ENCODE results near the gene KCNQ4.

KCNQ4 gene

DNA sequence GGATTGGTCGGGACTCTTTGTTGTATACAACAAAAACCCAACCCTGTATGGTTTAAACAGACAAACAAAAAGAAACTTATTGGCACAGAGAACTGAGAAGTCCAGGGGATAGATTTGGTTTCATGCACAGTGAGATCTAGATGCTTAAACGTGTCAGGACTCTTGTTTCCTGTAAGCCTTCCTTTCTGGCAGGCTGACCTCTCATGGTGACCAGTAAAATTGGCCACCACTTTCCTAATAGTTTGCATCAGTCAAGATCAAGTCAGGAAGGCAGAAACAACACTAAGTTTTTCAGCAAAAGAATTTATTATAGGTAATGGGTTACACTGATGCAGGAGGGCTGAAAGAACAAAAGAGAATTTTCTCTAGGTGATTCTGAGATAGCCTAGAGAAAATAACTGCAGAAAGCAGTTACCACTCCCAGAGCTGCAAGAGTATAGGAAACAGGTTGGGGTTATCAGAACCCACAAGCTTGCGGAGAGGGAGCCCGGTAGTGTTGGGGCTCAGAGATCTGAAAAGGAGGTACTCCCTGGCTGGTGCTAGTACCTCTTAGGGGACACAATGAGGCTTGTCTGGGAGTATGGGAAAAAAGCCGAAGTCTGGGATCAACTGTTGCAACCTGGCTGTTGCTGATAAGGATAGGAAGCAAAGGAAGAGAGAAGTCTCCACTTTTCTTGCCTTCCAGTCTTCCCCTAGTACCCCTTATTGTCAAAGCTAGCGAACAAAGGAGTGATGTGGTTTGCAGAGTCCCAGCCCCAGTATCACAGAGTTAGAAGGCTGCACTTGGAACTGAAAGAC, 57.1 kb downstream of the KCNQ4 start:
- DNase-seq (ENCODE audit: low spot score), result no peak

DNA sequence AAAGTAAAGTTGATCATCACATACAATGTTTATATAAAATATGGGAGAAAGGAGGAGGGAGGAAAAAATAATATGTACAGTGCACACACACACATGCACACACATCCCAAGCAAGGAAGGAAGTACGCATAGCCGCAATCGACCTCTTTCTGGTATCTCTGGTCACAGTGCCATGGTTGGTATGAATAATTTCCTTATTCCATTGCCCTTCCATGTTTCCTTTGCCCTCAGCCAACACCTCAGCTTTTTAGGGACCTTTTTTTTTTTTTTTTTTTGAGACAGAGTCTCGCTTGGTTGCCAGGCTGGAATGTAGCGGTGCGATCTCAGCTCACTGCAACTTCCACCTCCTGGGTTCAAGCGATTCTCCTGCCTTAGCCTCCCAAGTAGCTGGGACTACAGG, 58.0 kb downstream of the KCNQ4 start:
- DNase-seq (ENCODE audit: low spot score), result no peak

DNA sequence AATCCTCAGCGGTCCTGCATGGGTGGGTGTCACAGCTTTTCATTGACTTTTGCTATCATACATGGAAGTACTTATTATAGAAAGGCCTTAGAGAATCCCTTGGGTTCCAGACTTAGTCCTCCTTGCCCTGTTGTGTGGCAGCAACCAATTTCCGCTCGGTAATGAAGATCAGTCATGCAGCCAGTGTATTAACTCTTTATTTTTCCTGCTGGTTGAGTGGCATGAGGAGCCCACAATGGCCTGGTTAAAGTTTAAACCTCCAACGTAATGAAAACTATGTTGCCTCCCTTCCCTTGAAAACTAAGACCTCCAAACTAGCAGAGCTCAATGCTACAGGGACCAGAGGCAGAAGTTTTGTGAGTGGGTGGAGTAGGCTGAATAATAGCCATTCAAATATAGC, 58.6 kb downstream of the KCNQ4 start:
- no peak for DNase-seq (ENCODE audit: low spot score)

DNA sequence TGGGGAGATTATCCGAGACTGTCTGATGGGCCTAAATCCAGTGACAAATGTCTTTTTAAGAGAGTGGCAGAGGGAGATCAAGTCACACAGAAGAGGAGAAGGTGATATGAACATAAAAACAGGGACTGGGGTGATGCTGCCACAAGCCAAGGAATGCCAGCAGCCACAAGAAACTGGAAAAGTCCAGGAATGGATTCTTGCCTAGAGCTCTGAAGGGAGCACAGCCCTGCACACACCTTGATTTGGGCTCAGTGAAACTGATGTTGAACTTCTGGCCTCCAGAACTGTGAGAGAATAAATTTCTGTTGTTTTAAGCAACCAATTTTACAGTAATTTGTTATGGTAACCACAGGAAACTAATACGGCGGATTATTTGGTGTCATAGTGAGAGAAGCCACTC, 59.1 kb downstream of the KCNQ4 start:
- DNase-seq (ENCODE audit: low spot score), result no peak

DNA sequence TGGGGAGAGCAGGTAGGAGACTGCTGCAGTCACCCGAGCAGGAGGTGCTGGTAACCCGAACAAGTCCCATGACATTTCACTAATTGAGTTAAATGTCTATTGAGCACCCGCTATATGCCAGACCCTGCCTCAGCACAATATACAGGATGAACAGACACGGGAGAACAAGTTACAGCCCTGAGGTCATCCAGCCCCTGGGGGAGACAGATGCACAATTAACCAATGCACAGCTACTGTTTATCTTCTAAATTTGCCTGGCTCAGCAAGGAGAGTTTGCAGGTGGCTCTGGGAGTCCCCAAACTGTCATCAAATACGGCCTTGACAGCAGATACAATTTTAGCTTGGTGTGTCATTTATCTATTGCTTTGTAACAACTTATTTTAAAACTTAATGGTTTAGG, 60.5 kb downstream of the KCNQ4 start:
- no peak for DNase-seq (ENCODE audit: low spot score)

DNA sequence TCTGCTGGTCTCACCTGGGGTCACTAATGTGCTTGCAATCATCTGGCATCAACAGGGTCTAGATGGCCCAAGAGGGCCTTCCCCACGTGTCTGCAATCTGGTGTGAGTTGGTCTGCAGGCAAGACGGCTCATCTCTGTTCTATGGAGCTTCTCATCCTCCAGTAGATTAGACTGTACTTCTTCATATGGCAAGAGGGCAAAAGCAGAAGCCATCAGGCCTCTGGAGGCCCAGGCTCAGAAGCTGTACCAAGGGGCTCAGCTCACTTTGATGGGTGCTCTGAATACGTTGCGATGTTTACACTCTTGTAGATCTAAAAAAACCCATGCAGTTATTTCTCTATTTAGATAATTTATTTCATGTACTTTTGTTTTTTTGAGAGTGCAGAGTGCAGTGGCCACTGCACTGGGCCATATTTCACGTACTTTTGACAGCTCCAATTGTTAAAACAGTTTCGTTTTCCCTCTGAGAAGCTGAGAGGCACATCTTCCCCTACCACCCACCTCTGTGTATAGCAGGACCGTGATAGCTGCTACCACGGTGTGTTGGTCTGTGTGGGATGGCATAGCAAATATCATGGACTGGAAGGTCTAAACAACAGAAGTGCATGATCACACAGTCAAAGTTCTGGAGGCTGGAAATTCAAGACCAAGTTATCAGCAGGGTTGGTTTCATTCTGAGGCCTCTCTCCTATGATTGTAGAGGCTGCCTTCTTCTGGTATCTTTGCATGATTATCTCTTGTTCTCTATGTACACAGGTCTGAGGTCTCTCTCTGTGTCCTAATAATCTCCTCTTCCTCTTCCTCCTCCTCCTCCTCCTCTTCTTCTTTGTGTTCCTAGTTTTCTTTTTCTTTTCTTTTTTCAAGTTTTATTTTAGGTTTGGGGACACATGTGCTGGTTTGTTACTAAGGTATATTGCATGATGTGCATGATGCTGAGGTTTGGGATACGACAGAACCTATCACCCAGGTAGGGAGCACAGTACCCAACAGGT, 61.6 kb downstream of the KCNQ4 start:
- DNase-seq (ENCODE audit: low spot score), result no peak

DNA sequence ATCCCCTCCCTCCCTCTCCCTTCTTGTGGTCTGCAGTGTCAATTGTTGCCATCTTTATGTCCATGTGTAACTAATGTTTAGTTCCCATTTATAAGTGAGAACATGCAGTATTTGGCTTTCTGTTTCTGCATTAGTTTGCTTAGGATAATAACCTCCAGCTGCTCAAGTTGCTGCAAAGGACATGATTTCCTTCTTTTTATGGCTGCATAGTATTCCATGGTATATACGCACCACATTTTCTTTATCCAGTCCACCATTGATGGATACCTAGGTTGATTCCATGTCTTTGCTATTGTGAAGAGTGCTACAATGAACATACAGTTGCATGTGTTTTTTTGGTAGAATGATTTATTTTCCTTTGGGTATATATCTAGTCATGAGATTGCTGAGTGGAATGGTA, 62.3 kb downstream of the KCNQ4 start:
- DNase-seq (ENCODE audit: low spot score), result no peak

DNA sequence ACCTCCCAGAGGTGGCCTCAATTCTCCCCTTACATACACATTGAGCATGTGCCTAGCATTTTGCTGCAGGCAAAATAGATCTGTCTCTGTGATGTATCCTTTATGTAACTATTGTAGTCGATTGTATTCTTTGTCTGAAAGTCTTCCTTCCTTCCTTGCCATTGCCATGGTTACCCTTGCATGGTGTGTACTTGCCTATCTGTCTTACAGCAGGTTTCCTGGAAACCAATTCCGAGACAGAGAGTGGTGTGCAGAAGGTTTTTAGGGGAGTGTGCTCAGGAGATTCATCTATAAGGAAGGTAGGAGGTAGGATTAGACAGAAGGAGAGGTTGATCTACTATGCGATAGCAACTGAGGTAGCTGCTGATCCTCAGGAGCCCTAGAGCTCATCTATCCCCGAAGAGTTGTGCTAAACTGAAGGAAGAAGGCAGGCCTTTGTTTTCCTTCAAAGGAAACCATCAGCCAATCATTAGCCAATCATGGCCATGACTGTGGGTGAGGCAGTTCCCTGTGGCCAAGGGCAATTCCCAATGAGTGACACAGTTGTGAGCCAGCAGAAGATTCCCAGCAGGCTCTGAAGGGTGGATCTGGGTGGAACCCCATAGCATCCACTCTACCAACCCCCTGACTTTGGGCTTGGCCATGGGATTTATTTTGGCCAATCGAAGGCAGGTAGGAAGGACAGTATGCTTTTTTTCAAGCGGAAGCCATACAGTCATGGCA, 63.6 kb downstream of the KCNQ4 start:
- peak; percentile 47 for DNase-seq (ENCODE audit: low spot score)

DNA sequence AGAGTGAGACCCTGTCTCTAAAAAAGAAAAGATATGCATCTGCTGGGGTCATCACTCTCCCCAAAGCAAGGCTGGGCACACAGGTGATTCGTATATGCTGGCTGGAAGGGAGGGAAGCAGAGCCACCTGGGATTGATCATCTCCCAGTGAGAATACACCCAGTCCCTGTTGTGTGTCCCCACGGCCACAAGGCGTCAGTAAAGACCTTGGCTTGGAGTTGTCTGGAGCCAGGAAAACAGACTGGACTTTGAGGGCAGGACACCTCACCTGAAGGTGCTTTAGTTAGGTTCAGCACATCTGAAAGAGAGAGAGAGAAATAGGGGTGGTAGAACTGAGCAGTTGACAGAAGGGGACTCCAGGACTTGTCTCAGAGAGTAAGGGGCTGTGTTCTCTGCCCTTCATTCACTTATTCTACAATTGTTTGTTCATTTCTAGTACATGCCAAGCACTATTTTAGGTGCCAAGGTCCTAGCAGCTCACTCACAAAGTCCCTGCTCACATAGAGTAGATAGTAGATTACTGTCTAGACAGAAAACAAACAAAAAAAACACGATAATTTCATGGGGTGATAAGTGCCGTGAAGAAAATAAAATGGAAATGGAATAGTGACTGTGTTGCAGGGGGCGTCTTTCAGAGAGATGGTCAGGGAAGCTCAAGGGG, 65.1 kb downstream of the KCNQ4 start:
- DNase-seq (ENCODE audit: low spot score), result peak; percentile 59

DNA sequence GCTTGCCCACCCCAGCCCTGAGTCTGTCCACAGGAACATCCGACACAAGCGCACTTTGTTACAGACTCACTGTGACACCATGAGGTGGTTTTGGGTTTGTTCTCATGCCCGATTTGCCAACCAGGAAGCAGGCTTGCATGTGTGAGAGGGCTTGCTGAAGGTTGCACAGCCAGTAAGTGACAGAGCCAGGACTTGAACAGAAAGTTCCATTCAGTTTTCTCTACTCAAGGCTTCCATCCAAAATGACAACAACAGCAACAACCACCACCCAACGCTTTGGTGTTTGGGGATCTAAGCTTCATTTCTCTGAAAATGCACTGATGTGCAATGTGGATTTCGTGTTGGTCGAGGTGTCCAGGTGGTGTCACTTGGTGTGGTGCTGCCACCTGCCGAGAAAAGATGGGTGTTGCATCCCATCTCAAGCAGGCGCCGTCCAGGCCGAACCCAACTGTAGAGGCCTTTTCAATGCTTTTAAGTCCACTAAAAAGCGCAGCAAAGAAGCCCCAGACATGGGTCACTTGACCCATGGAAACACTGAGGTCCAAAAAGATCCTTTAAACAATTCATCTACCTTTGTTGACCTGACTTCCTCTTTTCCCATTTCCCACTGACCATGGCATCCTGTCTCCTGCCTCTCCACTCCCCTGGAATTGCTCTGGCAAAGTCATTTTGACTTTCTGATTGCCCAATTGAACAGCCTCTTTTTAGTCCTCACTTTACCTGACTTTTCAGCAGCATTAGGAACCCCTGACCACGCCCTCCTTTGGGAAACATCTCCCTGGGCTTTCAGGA, 66.4 kb downstream of the KCNQ4 start:
- DNase-seq (ENCODE audit: low spot score), result peak; percentile 48

DNA sequence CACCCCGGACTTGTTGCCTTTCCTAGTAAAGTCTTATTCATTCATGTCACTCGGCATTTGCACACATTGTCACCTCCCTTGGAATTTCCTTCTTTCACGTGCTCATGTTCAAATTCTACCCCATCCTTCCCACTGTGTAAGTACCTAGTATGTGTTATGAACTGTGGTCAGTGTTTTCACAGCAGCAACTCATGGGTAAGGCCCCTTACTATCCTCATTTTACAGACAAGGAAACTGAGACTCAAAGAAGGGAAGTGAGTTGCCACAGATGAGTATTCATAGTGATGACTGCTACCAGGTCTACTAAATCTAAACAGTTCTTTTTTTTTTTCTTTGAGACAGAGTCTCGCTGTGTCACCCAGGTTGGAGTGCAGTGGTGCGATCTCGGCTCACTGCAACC, 68.1 kb downstream of the KCNQ4 start:
- DNase-seq (ENCODE audit: low spot score), result no peak

DNA sequence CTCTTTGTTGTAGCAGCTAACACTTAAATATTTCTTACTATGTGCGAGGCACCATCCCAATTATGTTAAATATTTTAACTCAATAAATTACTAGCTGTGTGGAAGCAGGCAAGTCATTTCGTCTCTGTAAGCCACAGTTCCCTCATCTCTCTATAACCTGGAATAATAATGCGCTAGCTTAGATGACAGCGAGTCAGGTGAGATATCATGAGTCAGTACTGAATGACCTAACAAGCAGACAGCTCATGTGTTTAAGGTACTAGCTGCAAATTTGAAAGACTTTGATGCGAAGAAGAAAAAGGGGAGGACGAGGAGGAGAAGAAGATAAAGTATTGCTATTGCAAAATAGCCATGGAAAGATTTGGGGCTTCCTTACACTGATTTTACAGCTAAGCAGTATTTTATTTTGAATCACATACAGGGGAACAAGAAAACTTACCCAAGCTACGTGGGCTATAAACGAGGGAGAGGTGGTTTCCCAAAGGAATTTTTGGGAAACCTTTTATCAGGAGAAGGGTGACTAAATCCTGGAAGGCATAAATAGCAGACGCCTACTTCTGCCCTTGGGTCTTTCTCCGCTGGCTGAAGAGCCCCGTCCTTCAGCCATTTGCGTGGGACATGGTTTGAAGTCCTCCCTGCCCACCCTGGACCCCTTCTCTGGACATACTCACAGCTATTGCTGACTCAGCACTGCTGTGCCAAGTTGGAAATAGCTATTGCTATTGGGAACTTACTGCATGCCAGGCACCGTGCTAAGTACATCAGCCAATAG, 69.7 kb downstream of the KCNQ4 start:
- no peak for DNase-seq (ENCODE audit: low spot score)

DNA sequence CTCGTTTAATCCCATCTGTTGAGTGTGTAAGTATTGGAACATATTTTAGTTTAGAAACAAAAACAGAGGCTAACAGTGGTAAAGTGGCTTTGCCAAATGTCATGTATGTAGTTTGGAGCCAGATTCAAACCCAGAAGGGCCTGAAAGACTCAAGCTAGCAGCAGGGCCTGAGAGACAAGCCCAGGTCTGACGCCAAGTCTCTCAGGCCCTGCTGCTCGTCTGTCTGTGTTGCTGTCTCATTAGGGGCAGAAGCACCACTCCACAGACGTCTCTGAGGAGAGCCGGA, 70.2 kb downstream of the KCNQ4 start:
- DNase-seq (ENCODE audit: low spot score), result no peak

DNA sequence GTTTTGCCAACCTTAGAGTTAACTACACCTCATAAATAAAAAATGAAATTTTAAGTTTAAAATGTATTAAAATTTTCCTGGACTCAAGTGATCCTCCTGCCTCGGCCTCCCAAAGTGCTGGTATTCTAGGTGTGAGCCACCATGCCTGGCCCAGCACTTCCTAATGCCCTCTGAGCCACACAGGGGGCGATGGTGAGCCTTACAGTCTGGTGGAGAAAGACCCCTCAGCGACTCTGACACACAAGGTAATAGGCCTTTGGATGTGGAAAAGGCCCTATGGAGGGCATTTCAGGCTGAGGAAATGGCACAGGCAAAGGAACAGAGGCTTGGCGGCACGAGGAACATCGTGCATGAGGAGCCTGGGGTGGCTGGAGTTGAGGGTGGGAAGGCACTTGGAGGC, 71.9 kb downstream of the KCNQ4 start:
- no peak for DNase-seq (ENCODE audit: low spot score)

DNA sequence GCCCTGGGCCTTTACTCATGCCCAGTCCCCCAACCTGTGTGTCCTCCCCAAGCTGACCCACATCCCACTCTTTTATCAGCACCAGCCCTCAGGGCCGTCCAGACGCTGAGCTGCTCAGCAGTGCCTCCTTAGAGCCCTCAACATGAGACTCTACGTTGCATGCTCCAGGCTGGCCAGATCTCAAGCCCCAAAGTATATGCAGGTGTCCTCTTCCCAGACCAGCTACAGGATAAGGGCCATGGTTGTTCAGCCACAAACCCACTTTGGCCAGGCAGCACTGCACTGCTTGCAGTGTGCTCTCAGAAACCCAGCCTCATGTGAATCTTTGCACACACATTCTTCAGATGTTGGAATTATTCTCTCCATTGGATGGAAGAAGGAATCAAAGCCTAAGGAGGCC, 72.5 kb downstream of the KCNQ4 start:
- no peak for DNase-seq (ENCODE audit: low spot score)

DNA sequence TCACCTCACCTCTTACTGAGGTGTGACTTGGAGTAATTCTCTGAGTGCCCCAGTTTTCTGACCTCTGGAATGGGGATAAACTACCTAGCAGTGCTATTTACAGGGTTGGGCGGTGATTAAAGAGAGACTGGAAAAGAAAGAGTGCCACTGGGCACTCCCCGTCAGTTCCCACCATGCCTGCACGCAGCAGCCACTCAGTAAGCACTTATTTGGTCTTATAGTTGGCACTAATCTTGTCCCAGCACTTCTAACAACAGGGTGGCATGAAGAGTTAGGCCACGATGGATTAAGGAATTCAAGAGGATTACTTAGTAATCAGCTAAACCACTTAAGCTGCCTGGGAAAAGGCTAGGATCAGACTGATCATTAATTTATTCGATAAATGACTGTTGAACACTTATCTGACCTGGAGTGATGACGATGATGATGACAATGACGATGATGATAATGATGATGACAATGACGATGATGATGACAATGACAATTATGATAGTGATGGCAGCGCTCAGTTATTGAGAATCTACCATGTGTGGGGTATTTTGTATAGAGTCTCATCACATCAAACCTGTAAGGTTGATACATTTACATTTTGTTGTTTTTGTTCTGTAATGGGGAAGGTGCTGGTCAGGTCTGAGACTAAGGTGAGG, 73.2 kb downstream of the KCNQ4 start:
- DNase-seq (ENCODE audit: low spot score), result no peak

DNA sequence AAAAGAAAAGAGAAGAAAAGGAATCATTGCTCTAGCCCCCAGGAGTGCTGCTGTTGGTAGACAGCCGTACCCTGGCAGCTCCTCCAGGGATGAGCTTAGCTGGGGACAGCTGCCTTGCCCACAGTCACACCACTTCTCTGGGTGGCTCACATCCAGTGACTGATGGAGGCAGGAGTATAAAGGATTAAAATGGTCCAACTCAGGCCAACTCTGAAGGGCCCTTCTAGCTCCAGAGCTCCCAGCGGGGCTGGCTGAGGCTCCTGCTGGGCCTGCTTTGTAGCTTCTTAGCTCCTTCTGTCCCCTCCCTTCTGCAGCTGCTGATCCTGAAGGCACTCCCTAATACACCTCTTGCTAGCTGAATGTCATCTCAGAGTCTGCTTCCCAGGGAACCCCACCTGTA, 74.2 kb downstream of the KCNQ4 start:
- DNase-seq (ENCODE audit: low spot score), result no peak

DNA sequence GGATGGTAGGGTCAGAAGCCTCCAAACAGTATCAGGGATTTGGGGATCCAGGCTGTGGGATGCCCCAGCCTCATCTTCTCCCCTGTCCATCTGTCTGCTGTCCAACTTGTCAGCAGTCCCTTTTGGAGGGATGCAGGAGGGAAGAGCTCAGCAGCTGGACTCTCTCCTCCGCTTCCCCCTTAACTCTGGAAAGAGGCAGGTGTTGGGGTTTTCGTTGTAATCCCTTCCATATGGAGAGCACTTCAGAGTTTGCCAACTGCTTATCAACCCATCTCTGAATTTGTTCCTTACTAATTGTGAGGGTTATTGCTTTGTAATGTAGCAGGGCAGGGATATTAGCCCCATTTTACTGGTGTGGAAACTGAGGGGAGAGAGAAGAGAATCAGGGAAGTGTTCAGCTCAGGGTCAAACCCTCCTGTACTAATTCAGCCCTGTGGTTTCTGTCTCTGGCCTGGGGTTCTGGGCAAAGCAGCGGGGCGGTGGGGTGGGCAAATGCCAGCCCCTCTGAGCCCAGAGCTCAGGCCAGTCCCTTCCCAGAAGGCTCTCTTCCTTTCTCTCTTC, 75.3 kb downstream of the KCNQ4 start:
- no peak for DNase-seq (ENCODE audit: low spot score)

DNA sequence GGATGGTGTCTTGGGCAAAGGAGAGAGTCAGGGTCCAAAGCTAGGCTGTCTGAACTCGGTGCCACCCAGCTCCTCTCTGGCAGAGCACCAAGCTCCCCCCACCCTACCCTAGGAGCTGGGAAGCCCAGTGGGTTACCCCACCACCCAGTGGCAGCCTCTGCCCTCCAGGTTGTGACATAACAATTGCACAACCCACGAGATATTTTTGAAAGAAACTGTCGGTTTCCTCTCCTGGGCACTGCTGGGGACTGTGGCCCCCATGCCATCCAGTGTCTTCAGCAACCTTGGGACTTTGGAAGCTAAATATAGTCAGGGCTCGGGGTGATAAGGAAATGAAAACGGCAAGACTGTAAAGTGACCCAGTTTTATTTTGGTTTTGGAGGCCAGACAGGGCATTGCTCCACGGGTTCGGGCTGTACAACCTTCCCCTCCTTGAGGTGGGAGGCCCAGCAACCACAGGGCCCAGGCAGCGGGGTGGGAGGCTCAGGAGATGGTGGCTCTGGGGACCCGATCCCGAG, 77.2 kb downstream of the KCNQ4 start:
- DNase-seq (ENCODE audit: low spot score), result no peak
